ENCODE measurements around the gene PGBD5.

GRCh38 chr1:230301322-230301721 is 124.8 kb downstream of the PGBD5 start:
- no peak for TF ChIP-seq CTCF (IDR thresholded peaks at IDR 0.05)
- TF ChIP-seq POLR2A (IDR thresholded peaks at IDR 0.05), result no peak
